GM10266 (cell line): ENCODE data around the gene RIMS3.
"Not testable (repeated sequence)": the region's sequence is repeated elsewhere in the genome, so short reads cannot be mapped to it uniquely, and the experiment has no call there.

Experiments
- DNase-seq: peaks from one replicate; pipeline ENCODE4 v3.0.0; 2012; ENCODE audit errors: extremely low spot score
- TF ChIP-seq, protein P1 (sequence below): IDR thresholded peaks from 2 replicates; pipeline ENCODE4 v1.5.1; 2012; ENCODE audit warnings: mild to moderate bottlenecking, low read depth; ENCODE audit not compliant: control insufficient read depth, insufficient read depth; ENCODE audit errors: missing control alignments

The RIMS3 gene

DNA sequence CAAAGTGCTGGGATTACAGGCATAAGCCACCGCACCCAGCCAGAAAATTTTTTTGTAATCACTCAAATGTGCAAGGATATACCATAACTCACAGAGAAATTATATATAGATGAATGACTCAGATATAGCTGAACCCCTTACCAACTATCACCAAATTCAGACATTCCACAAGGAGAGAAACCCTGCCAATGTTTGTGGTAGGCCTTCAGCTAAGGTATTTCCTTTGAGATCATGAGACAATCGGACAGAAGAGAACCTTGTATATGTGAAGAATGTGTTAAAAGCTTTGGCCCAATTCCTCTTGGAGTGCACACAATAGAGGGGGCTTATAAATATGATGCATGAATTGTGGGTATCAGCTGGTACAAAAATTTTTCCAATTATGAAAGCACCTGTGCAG, 83.4 kb downstream of the RIMS3 start:
- no peak for DNase-seq

DNA sequence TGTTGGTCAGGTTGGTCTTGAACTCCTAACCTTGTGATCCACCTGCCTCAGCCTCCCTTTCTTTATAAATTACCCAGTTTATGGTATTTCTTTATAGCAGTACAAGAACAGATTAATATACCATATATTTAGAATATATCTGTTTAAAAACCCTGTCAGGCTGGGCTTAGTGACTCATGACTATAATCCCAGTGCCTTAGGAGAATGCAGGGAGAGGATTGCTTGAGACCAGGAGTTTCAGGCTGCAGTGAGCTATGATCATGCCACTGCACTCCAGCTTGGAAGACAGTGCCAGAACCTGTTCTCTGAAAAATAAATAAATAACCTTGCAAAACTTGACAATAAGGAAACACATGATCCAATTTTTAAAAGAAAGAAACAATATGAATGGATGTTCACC, 90.1 kb downstream of the RIMS3 start:
- no peak for DNase-seq
- TF ChIP-seq, protein P1, sequence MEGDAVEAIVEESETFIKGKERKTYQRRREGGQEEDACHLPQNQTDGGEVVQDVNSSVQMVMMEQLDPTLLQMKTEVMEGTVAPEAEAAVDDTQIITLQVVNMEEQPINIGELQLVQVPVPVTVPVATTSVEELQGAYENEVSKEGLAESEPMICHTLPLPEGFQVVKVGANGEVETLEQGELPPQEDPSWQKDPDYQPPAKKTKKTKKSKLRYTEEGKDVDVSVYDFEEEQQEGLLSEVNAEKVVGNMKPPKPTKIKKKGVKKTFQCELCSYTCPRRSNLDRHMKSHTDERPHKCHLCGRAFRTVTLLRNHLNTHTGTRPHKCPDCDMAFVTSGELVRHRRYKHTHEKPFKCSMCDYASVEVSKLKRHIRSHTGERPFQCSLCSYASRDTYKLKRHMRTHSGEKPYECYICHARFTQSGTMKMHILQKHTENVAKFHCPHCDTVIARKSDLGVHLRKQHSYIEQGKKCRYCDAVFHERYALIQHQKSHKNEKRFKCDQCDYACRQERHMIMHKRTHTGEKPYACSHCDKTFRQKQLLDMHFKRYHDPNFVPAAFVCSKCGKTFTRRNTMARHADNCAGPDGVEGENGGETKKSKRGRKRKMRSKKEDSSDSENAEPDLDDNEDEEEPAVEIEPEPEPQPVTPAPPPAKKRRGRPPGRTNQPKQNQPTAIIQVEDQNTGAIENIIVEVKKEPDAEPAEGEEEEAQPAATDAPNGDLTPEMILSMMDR: no peak

More for the DNA sequence above, 83.4 kb downstream of the RIMS3 start:
- TF ChIP-seq, protein P1: no peak

DNA sequence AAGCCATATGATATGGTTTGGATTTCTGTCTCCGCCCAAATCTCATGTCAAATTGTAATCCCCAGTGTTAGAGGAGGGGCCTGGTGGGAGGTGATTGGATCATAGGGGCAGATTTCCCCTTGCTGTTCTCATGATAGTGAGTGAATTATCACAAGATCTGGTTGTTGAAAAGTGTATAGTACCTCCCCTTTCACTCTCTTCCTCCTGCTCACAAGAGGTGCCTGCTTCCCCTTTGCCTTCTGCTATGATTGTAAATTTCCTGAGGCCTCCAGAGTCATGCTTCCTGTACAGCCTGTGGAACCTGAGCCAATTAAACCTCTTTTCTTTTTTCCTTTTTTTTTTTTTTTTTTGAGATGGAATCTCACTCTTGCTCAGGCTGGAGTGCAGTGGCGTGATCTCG, 90.7 kb downstream of the RIMS3 start:
- DNase-seq: not testable (repeated sequence)
